Measurements from ENCODE around the gene IRX4. TPM values are rescaled to one million over a fixed set of nuclear protein-coding genes. Genes with fewer than 3 reads are reported as not detected.

The IRX4 gene
- total and polyA plus RNA-seq, 10 donors: 0.05 TPM; not detected in 9

DNA sequence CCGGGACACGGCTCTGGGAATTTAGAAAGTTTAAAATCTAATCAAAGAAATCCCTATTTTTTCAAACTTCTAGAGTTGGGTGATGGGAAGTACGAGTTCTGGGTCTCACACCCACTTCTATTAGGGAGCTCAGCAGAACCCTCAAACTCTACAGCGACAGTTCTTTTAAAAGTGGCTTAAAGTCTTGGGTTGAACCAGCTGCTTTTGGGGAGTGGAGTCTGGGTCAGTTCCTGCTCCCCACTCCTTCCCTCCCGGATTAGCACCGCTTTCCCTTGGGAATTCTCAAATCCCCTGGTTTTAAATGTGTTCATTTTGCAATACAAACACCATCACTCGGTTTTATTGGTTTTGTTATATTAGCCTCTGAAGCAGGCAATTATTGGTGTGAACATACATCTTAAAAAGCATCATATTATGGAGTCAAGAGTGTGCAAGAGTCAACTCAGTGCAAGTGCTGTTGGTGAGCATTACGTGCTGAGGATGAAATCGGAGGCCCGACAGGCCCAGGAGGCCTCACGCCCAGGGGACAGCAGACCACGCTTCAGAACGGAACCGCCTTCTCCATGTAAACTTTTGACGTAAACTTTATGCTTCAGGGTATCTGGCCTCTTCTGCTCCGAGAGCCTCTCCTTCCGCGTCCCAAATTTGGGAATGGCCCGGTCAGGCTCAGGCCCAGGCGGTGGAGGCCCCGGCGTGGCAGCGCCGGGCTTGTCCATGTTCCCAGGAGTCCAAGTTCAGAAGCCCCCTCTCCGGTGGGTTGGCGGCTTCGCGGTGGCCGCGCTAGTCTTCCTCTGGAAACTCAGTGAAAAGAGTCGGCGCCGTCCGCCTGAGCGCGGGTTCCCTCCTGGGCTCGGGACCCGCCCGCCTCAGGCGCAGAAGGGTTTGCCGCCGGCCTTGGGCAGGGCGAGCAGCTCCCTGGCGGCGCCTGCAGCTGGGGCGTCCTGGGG lies 5.3 kb downstream of the IRX4 start:
- H3K4me3 ChIP-seq: no peak overlapping the region
- peaks cover 26 to 100% (median 97%) of the 10 kb centered on the region in 7 donors for H3K27me3 ChIP-seq (replicated peaks in 1 of 7)
- TF ChIP-seq, protein P1, sequence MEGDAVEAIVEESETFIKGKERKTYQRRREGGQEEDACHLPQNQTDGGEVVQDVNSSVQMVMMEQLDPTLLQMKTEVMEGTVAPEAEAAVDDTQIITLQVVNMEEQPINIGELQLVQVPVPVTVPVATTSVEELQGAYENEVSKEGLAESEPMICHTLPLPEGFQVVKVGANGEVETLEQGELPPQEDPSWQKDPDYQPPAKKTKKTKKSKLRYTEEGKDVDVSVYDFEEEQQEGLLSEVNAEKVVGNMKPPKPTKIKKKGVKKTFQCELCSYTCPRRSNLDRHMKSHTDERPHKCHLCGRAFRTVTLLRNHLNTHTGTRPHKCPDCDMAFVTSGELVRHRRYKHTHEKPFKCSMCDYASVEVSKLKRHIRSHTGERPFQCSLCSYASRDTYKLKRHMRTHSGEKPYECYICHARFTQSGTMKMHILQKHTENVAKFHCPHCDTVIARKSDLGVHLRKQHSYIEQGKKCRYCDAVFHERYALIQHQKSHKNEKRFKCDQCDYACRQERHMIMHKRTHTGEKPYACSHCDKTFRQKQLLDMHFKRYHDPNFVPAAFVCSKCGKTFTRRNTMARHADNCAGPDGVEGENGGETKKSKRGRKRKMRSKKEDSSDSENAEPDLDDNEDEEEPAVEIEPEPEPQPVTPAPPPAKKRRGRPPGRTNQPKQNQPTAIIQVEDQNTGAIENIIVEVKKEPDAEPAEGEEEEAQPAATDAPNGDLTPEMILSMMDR (IDR thresholded peaks at IDR 0.05 in 8 of 11, conservative IDR thresholded peaks at IDR 0.05 in 3 of 11): no peak
- TF ChIP-seq POLR2AphosphoS5 (IDR thresholded peaks at IDR 0.05) (no peak), POLR2A (IDR thresholded peaks at IDR 0.05) (no peak)
- 8 to 13% (median 9%) methylated on average over 20 to 46 of the region's 46 CpGs for WGBS, 5 donors
- no peaks in the 10 kb centered on the region for H3K36me3 ChIP-seq
- H3K9me3 ChIP-seq: peaks cover 0 to 18% (median 0%) of the 10 kb centered on the region in 8 donors
- no peak overlapping the region for H3K27ac ChIP-seq
- no peak for DNase-seq
- intact Hi-C loops (cut with DNase I; ENCODE audit: low total_unique reads): no loop called here
- peaks cover 18 to 52% (median 33%) of the 10 kb centered on the region in 6 donors for H3K4me1 ChIP-seq

- H3K36me3 ChIP-seq: no peaks in the 10 kb centered on the region
- H3K27me3 ChIP-seq (replicated peaks in 1 of 7): peaks cover 26 to 100% (median 94%) of the 10 kb centered on the region in 7 donors
- TF ChIP-seq, protein P1 (IDR thresholded peaks at IDR 0.05 in 8 of 11, conservative IDR thresholded peaks at IDR 0.05 in 3 of 11): no peak
- TF ChIP-seq POLR2A (IDR thresholded peaks at IDR 0.05): no peak
- TF ChIP-seq POLR2AphosphoS5 (IDR thresholded peaks at IDR 0.05): no peak
- WGBS, 5 donors: 1 to 4% (median 3%) methylated on average over 5 to 43 of the region's 43 CpGs
- peaks cover 0 to 11% (median 0%) of the 10 kb centered on the region in 8 donors for H3K9me3 ChIP-seq
- H3K4me3 ChIP-seq: peak overlapping the region in 3 of 8 donors; percentile 14 to 37 (median 15)
- DNase-seq: no peak
- H3K27ac ChIP-seq: no peak overlapping the region
- H3K4me1 ChIP-seq: peaks cover 13 to 44% (median 26%) of the 10 kb centered on the region in 6 donors
- intact Hi-C loops (cut with DNase I; ENCODE audit: low total_unique reads): no loop called here
Observed at GRCh38 chr5:1876660-1877064, 6.1 kb downstream of the IRX4 start.

- H3K4me3 ChIP-seq: peak overlapping the region in 4 of 8 donors; percentile 14 to 37 (median 15)
- TF ChIP-seq POLR2AphosphoS5 (IDR thresholded peaks at IDR 0.05): no peak
- TF ChIP-seq, protein P1 (IDR thresholded peaks at IDR 0.05 in 8 of 11, conservative IDR thresholded peaks at IDR 0.05 in 3 of 11): no peak
Observed at GRCh38 chr5:1875843-1876659, 6.7 kb downstream of the IRX4 start.

More at GRCh38 chr5:1875843-1876659, 6.7 kb downstream of the IRX4 start:
- no peaks in the 10 kb centered on the region for H3K36me3 ChIP-seq
- WGBS, 5 donors: 3 to 4% (median 4%) methylated on average over 24 to 61 of the region's 61 CpGs
- intact Hi-C loops (cut with DNase I; ENCODE audit: low total_unique reads): no loop called here
- no peak for DNase-seq
- H3K27ac ChIP-seq: no peak overlapping the region
- H3K9me3 ChIP-seq: peaks cover 0 to 10% (median 0%) of the 10 kb centered on the region in 8 donors
- H3K27me3 ChIP-seq (replicated peaks in 1 of 7): peaks cover 26 to 100% (median 91%) of the 10 kb centered on the region in 7 donors
- peaks cover 13 to 39% (median 24%) of the 10 kb centered on the region in 6 donors for H3K4me1 ChIP-seq

Data from spleen (tissue), 11 donors.